ENCODE data around the gene CLIC4.

DNA sequence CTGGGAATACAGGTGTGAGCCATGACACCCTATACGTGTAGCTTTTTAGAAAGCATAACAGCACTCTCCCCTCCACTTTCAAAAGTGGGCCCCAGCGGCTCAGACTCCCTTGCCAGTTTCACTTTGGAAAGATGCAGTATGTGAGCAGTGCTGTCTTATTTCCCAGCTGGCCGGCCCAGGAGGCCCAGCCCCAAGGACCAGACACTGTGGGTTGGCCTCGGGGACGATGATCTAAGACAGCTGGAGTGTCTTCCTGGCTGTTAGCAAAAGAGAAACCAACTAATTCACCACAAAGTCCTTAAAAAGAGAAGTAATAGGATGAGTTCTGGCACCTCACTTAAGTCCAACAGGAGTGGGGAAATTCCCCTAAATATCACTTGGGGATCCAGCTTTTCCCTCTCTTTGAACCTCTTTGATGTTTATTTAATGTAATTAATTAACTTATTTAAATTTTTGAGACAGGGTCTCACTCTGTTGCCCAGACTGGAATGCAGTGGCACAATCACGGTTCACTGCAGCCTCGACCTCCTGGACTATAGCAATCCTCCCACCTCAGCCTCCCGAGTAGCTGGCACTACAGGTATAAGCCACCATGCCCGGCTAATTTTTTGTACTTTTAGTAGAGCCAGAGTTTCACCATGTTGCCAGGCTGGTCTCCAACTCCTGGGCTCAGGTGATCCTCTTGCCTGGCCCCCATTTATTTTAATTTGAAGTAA is 17.6 kb upstream of the CLIC4 start:
- TF ChIP-seq, protein P1, sequence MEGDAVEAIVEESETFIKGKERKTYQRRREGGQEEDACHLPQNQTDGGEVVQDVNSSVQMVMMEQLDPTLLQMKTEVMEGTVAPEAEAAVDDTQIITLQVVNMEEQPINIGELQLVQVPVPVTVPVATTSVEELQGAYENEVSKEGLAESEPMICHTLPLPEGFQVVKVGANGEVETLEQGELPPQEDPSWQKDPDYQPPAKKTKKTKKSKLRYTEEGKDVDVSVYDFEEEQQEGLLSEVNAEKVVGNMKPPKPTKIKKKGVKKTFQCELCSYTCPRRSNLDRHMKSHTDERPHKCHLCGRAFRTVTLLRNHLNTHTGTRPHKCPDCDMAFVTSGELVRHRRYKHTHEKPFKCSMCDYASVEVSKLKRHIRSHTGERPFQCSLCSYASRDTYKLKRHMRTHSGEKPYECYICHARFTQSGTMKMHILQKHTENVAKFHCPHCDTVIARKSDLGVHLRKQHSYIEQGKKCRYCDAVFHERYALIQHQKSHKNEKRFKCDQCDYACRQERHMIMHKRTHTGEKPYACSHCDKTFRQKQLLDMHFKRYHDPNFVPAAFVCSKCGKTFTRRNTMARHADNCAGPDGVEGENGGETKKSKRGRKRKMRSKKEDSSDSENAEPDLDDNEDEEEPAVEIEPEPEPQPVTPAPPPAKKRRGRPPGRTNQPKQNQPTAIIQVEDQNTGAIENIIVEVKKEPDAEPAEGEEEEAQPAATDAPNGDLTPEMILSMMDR (IDR thresholded peaks at IDR 0.05): no peak
- TF ChIP-seq POLR2AphosphoS5 (IDR thresholded peaks at IDR 0.05): no peak
- no peak for TF ChIP-seq POLR2A (IDR thresholded peaks at IDR 0.05)
